CD14-positive monocyte (primary cell): Measurements from ENCODE around the gene FNDC3B. TPM values are rescaled to one million over a fixed set of nuclear protein-coding genes. Genes with fewer than 3 reads are reported as not detected.

ENCODE experiments used
- DNase-seq, 3 donors: peaks; one replicate each; pipeline ENCODE4 v3.0.0-alpha.2; 2011 to 2022
- H2AFZ ChIP-seq: 2 replicates; pipeline ENCODE4 v1.6.0; 2012; ENCODE audit warnings: mild to moderate bottlenecking, low read depth, low read length, inconsistent platforms; ENCODE audit not compliant: insufficient read depth, poor library complexity, severe bottlenecking
- H3K27ac ChIP-seq, 2 donors: 1 replicate in 1 of 2; 2 replicates in 1 of 2; pipeline ENCODE4 v1.5.1; 2012 to 2013; ENCODE audit warnings: low read length in 2 of 2, control low read depth in 1 of 2, inconsistent platforms in 1 of 2, low read depth in 1 of 2, mild to moderate bottlenecking in 1 of 2
- H3K27me3 ChIP-seq, 2 donors: one replicate each; pipeline versions ENCODE4 v1.6.0 to v1.6.1; 2011 to 2013; ENCODE audit warnings: low read length in 2 of 2; ENCODE audit not compliant: control insufficient read depth in 2 of 2, insufficient read depth in 2 of 2
- H3K36me3 ChIP-seq, 2 donors: replicated peaks in 1 of 2; 1 replicate in 1 of 2; 2 replicates in 1 of 2; pipeline versions ENCODE4 v1.5.1 to v1.6.1; 2012 to 2013; ENCODE audit warnings: low read length in 2 of 2, control low read depth in 1 of 2, inconsistent platforms in 1 of 2, mild to moderate bottlenecking in 1 of 2; ENCODE audit not compliant: insufficient read depth in 2 of 2, control insufficient read depth in 1 of 2
- H3K4me1 ChIP-seq, 2 donors: 1 replicate in 1 of 2; 2 replicates in 1 of 2; pipeline versions ENCODE4 v1.5.1 to v1.6.1; 2012 to 2013; ENCODE audit warnings: low read length in 2 of 2, control low read depth in 1 of 2, inconsistent platforms in 1 of 2, mild to moderate bottlenecking in 1 of 2, moderate library complexity in 1 of 2; ENCODE audit not compliant: insufficient read depth in 2 of 2, control insufficient read depth in 1 of 2
- H3K4me2 ChIP-seq: replicated peaks from 2 replicates; pipeline ENCODE3; 2012; ENCODE audit warnings: low read length, moderate library complexity, mild to moderate bottlenecking; ENCODE audit not compliant: poor library complexity, severe bottlenecking; ENCODE audit errors: extremely low read depth
- H3K4me3 ChIP-seq, 3 experiments: fragments of 200-600 bp in 1 of 3; sonication (generic) in 1 of 3; replicated peaks in 1 of 3; 1 replicate in 2 of 3; 2 replicates in 1 of 3; pipeline ENCODE4 v1.5.1; 2011 to 2013; ENCODE audit warnings: low read length in 3 of 3, mild to moderate bottlenecking in 3 of 3, control low read depth in 2 of 3, low read depth in 2 of 3, inconsistent platforms in 1 of 3, moderate library complexity in 1 of 3
- H3K79me2 ChIP-seq: 2 replicates; pipeline ENCODE4 v1.6.0; 2012; ENCODE audit warnings: mild to moderate bottlenecking, control low read depth, inconsistent platforms, low read length, moderate library complexity; ENCODE audit not compliant: insufficient read depth
- H3K9ac ChIP-seq: 2 replicates; pipeline ENCODE4 v1.6.0; 2017; ENCODE audit warnings: low read length, mild to moderate bottlenecking; ENCODE audit not compliant: insufficient read depth, poor library complexity, severe bottlenecking
- H3K9me3 ChIP-seq, 2 donors: replicated peaks in 1 of 2; 1 replicate in 1 of 2; 2 replicates in 1 of 2; pipeline versions ENCODE4 v1.5.1 to v1.6.1; 2012 to 2013; ENCODE audit warnings: low read length in 2 of 2, control low read depth in 1 of 2; ENCODE audit not compliant: control insufficient read depth in 1 of 2, insufficient read depth in 1 of 2
- H4K20me1 ChIP-seq: 2 replicates; pipeline ENCODE4 v1.6.0; 2012; ENCODE audit warnings: mild to moderate bottlenecking, low read length, control low read depth, moderate library complexity; ENCODE audit not compliant: insufficient read depth
- H3K27ac Mint-ChIP-seq, 7 donors: one replicate each; pipeline ENCODE4 v1.8.0; 2020; ENCODE audit warnings: mild to moderate bottlenecking in 7 of 7, mixed read lengths in 7 of 7, moderate library complexity in 6 of 7, inconsistent platforms in 2 of 7
- H3K27me3 Mint-ChIP-seq, 3 donors: one replicate each; pipeline ENCODE4 v1.8.0; 2021 to 2022; ENCODE audit warnings: low read depth in 3 of 3, mild to moderate bottlenecking in 3 of 3, mixed read lengths in 3 of 3, moderate library complexity in 3 of 3, inconsistent platforms in 1 of 3
- H3K36me3 Mint-ChIP-seq, 2 donors: one replicate each; pipeline ENCODE4 v1.8.0; 2020; ENCODE audit warnings: mixed read lengths in 2 of 2, inconsistent platforms in 1 of 2, mild to moderate bottlenecking in 1 of 2
- H3K4me1 Mint-ChIP-seq: one replicate; pipeline ENCODE4 v1.8.0; 2020; ENCODE audit warnings: mild to moderate bottlenecking, mixed read lengths
- H3K4me3 Mint-ChIP-seq, 2 donors: one replicate each; pipeline ENCODE4 v1.8.0; 2020; ENCODE audit warnings: mild to moderate bottlenecking in 2 of 2, mixed read lengths in 2 of 2, moderate library complexity in 1 of 2
- H3K9me3 Mint-ChIP-seq, 7 donors: one replicate each; pipeline ENCODE4 v1.8.0; 2020 to 2022; ENCODE audit warnings: mixed read lengths in 7 of 7, mild to moderate bottlenecking in 6 of 7, moderate library complexity in 6 of 7, inconsistent platforms in 2 of 7
- CTCF ChIP-seq: fragments of 200-600 bp; IDR thresholded peaks from one replicate; pipeline ENCODE4 v1.8.0; 2022; ENCODE audit warnings: antibody characterized with exemption, mild to moderate bottlenecking
- WGBS: methylation state at CpG from one replicate; pipeline ENCODE4 v1.1.5; 2013; ENCODE audit warnings: missing lambda C conversion rate; ENCODE audit not compliant: insufficient coverage; 5-methylcytosine and 5-hydroxymethylcytosine counted together
- intact Hi-C, 2 donors: fragments of 100-400 bp; cut with micrococcal nuclease; formaldehyde crosslinking; loops; one replicate each; pipeline versions ENCODE4 v1.15.0 to v1.15.1; 2023
- polyA plus RNA-seq, 3 donors: library from polyadenylated mRNA; depleted of rRNA in 1 of 3; unstranded in 2 of 3; stranded (reverse) in 1 of 3; fragments of 300-500 nt in 2 of 3; fragments of >200 nt in 1 of 3; fragmentation: Illumina TruSeq in 2 of 3; gene quantifications; 1 replicate in 2 of 3; 2 replicates in 1 of 3; pipeline ENCODE4 v1.2.3, GENCODE V29; 2012 to 2021

FNDC3B gene
- polyA plus RNA-seq, 3 donors, result 19.6 to 36.1 (median 25.7) TPM

DNA sequence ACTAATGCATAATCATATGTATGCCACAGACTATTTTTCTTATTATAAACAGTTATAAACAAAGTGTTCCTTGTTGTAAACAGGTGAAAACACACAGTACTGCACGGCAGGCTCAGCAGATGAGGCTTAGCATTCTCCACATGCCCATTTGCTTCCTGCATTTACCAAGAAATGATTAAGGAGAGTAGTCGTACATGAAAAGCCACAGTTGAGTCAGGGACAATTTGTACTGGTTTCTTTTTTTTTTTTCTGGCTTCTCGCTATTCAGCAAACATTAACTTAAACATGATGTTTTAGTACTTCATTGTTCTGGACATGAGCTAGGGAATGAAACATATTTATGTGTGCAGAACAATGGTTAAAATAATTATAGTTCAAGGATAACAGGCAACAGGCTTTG lies 345.5 kb downstream of the FNDC3B start:
- WGBS, result no CpG with 5 or more reads among the region's 3 CpGs
- Mint-ChIP-seq H3K4me3 (no peak overlapping the region), H3K27ac (peak overlapping the region in 1 of 7 donors; percentile 5), H3K9me3 (no peaks in the 10 kb centered on the region), H3K4me1 (no peaks in the 10 kb centered on the region), H3K36me3 (peaks cover 54 to 66% of the 10 kb centered on the region in 2 donors), H3K27me3 (no peaks in the 10 kb centered on the region)
- TF ChIP-seq CTCF, result no peak
- peaks cover 22% of the 10 kb centered on the region for H4K20me1 ChIP-seq
- no peak overlapping the region for H3K9ac ChIP-seq
- H3K4me1 ChIP-seq, result no peaks in the 10 kb centered on the region
- H3K9me3 ChIP-seq, result no peaks in the 10 kb centered on the region
- intact Hi-C loops, result no loop called here
- no peak overlapping the region for H3K27ac ChIP-seq
- no peak for DNase-seq
- peaks cover 42 to 85% of the 10 kb centered on the region in 2 donors for H3K36me3 ChIP-seq
- H3K79me2 ChIP-seq, result peaks cover 10% of the 10 kb centered on the region
- no peak overlapping the region for H3K4me3 ChIP-seq
- H2AFZ ChIP-seq, result no peak overlapping the region
- H3K4me2 ChIP-seq, result no peak overlapping the region
- H3K27me3 ChIP-seq, result no peaks in the 10 kb centered on the region

DNA sequence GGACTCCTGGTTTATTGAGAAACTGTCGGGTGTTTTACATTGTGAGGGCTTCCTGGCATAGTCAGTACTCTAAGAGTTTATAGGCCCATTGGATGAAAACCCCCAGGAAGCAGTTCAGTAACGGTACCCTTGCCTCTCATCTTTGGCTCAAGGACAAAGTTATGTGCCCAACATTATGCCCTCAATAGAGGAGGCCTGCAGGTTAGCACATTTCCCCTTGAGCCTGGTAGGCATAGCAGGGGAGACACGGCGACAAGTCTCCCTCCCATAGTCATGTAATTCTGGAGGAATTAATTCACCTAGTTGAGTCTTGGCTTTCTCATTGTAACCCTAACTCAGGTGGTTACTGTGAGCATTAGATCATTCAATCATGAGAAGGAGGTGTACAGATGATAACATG lies 348.4 kb downstream of the FNDC3B start:
- intact Hi-C loops, result no loop called here
- TF ChIP-seq CTCF, result no peak
- H3K9me3 Mint-ChIP-seq, result no peaks in the 10 kb centered on the region

More for the DNA sequence above, 348.4 kb downstream of the FNDC3B start:
- H2AFZ ChIP-seq, result no peak overlapping the region
- H3K9me3 ChIP-seq, result no peaks in the 10 kb centered on the region
- DNase-seq, result no peak
- Mint-ChIP-seq H3K36me3 (peaks cover 42 to 58% of the 10 kb centered on the region in 2 donors), H3K4me1 (peaks cover 4% of the 10 kb centered on the region), H3K4me3 (no peak overlapping the region), H3K27ac (no peak overlapping the region), H3K27me3 (no peaks in the 10 kb centered on the region)
- no peak overlapping the region for H3K27ac ChIP-seq
- no peak overlapping the region for H3K4me2 ChIP-seq
- peaks cover 30% of the 10 kb centered on the region for H4K20me1 ChIP-seq
- no peak overlapping the region for H3K9ac ChIP-seq
- no peaks in the 10 kb centered on the region for H3K4me1 ChIP-seq
- H3K36me3 ChIP-seq, result peaks cover 32 to 81% of the 10 kb centered on the region in 2 donors
- WGBS, result 100% methylated on average over 2 of the region's 4 CpGs
- H3K27me3 ChIP-seq, result no peaks in the 10 kb centered on the region
- H3K4me3 ChIP-seq, result no peak overlapping the region
- peaks cover 15% of the 10 kb centered on the region for H3K79me2 ChIP-seq
